Activated CD4-positive, CD25-positive, alpha-beta regulatory T cell (primary cell): ENCODE data around the gene MEIOSIN.
A peak's percentile ranks its signal among the peaks of the same experiment; 100 is the strongest.

ENCODE experiments used
- DNase-seq, 4 experiments: peaks; one replicate each; lab custom pipeline; 2025; lab: John Stamatoyannopoulos, UW

MEIOSIN gene

GRCh38 chr19:45779231-45780145 lies 46.2 kb downstream of the MEIOSIN start:
- peak; percentile 58 to 89 (median 76) for DNase-seq

DNA sequence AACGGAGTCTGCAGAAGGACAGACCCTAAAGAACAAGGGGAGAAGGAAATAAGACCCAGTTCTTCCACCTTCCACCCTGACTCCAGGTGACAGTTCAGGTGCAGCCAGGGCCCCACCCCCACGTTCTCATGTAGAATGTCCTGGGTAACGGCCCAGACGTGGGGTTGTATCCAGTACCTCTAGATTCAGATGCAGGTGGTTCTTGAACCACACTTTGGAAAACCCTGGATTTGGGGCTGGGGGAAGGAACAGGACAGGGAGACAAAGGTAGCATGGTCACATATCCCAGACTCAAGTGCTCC lies 46.9 kb downstream of the MEIOSIN start:
- no peak for DNase-seq

DNA sequence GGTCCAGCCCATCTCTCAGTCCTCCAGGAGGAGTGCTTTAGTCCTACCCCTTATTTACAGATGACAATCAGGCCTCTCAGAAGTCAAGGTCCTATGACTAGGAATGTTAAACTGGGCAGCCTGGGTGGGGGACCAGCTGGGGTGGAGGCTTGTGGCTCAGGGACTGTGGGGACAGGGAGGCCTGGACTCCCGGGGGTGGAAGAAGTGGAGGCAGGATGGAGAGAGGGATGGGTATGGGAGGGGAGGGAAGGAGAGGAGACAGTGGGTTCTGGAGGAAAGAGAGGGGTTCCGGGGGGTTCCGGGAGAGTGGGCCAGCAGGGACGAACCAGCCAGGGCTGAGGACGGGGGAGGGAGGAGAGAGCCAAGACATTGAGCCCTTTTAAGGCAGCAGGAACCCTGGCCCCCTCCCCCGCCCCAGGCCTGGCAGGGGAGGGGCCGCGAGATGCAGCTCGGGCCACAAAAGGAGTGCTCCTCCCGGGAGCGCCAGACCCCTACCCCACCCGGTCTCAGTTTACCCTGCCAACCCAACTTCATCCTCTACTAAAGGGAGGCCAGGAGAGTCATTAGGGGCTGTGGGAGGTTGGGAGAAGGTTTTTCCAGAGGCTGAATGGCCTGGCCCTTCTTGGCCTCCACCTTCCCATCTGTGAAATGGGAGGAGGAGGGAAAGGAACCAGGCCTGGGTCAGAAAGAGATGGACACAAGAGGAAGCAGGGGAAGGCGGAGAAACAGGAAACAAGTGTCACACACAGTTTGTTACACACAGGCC lies 47.4 kb downstream of the MEIOSIN start:
- DNase-seq: no peak

DNA sequence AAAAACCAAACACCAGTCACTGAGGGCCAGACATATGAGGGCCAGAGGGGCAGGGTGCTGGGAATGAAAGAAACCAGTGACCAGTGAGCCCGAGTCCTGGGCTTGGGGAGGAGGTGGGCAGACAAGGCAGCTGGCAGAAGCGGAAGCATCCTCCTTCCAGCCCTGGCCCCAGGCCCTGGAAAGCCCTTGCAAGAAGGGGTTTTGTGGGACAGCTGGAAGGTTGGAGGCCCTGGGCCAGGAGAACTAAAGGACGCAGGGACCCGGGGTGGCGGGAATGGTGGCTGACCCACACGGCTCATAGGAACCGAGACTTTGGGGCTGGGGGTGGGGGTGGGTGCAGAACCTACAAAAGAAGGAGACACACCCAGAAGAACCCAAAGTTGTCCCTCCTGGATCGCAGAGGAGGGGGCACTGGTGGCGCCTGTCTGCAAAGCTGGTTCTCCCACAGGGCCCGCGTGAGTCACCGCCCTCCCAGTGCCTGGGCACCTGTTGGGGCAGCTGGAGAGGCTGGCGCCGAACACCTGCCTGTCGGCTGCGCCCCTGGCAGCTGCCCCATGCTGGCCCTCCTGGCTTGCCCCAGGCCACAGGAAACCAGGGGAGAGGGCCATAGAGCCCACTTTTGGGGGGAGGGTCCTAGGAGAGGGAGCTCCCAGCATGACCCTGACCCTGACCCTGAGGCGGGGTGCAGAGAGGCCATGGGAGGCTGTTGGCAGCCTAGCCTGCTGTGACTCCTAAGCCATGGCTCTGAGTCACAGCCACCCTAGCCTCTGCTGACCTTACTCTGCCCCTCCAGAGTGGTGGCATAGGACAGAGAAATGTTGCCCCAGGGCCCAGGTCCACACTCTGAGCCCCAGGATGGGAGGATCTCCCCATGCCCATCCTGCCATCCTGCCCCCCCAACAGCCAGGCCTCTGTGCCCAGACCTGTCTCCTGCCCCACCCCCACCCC lies 48.2 kb downstream of the MEIOSIN start:
- no peak for DNase-seq

DNA sequence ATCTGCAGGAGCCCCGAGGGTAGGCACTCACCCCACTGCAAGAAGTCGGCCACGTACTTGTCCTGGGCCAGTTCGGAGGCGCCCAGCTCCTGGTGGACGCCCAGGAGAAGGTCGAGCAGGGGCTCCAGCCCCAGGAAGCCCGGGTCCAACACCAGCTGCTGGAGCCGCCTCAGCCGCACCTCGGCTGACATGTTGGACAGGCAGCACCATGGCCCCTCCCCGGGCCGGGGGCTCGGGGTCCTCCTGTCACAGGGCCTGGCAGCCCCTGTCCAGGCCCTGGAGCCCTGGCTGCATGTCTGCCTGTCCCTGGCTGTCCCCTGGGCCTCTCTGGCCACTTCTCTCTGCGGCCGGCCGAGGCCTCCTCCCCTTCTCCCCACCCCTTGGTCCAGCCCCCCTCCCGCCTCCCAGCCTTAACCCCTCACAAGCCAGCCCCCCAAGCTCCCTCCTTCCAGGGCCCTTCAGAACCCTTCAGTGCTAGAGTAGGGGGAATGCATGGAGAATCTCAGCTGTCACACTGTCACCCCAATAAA lies 49.0 kb downstream of the MEIOSIN start, which contains the start of gene DMPK:
TSS of gene DMPK (minus strand) at position 329 of the 530 bp plus-strand sequence. CDS start at position 191, 138 bp downstream.
- DNase-seq: no peak

GRCh38 chr19:45782820-45783785 lies 49.9 kb downstream of the MEIOSIN start:
- DNase-seq: no peak

DNA sequence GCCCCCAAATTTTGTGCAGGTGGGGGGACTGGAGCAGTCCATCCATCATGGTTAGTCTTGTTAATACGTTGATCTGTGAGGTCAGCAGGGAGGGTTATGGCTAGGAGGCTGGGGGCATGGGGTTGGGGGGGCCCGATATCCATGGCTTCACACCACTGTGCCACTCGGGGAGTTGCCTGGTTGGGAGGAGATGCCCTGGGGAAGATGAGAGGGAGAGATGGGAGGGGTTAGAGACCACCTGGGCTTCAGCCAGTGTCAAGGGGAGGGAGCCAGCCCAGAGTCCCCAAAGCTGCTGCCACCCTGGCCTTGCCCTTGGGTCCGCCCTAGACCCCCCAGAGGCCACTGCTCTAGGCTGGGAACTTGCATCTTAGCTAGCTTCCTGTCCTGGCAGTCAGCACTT lies 50.9 kb downstream of the MEIOSIN start:
- no peak for DNase-seq

GRCh38 chr19:45785097-45785496 lies 51.9 kb downstream of the MEIOSIN start:
- no peak for DNase-seq

- no peak for DNase-seq
These were observed 52.7 kb downstream of the MEIOSIN start for GRCh38 chr19:45785781-45786532.

GRCh38 chr19:45786533-45786894 lies 53.3 kb downstream of the MEIOSIN start:
- DNase-seq: no peak

- no peak for DNase-seq
These were observed 56.0 kb downstream of the MEIOSIN start for GRCh38 chr19:45789035-45789786.

- no peak for DNase-seq
These were observed 57.7 kb downstream of the MEIOSIN start for GRCh38 chr19:45790942-45791341.

DNA sequence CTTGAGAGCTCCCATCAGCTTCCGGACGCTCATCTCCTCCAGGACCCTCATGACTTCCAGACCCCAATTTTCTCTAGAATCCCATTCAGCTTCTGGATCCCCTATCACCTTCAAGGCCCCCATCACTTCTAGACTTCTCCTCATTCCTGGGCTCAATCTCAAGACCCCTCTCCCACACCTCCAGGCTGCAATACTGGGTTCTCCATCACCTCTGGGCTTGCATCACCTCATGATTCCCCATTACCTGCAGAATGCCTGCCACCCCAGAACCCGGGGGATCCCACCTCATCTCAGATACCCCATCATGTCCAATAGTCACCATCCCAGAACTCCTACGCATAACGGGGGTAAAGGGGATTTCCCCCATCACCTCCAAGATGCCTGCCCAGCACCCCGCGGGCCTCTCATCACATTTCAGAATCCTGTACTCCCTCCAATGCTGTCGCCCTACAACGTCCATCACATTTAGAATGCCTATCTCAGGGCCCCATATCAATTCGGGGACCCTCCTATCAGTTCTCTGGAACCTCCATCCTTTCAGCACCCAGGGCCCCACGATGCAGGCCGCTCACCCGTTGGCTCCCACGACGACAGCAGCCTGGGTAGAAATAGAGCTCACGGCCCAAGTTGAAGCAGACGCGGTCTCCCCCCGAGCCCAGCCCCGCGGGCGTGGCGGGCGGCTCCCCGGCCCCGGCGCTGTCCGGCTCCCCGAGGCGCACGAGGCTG lies 58.7 kb downstream of the MEIOSIN start:
- no peak for DNase-seq

GRCh38 chr19:45792470-45793177 lies 59.4 kb downstream of the MEIOSIN start, which contains the start of gene DMWD:
Gene DMWD (minus strand): TSS chr19:45792845. CDS start chr19:45792756, 89 bp downstream.
- peak; percentile 99 for DNase-seq

DNA sequence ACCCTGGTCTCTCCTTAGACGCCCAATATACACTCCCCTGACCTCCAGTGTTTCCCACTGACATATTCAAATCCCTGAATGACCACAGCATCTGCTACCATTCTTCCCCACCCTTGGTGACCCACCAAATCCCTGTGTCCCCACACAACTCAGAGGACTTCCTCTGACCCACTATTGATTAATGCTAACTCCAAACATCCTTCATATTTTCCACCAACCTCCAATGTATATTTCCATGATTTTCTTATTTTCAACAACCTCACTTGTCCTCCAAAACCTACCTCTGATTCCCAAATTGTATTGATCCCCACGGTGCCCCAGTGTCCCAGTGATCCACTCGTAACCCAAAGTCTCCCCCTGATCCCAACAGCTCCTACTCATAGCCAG lies 59.9 kb downstream of the MEIOSIN start:
- no peak for DNase-seq

DNA sequence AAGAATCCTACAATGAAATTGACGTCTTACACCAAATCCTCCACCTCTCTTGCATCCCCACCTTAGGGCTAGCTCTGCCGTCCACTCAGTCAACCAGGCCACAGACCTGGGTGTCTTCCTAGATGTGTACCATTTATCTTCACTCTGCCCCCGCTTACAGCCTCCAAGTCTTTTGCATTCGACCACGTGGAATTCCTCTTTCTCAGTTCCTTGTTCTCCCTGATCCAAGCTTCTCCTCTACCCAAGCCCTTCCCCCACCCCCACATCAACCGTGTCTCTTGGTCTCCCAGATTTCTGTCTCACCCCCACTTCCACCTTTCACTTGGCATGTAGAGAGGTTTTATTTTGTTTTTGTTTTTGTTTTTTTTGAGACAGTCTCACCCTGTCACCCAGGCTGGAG lies 60.6 kb downstream of the MEIOSIN start:
- DNase-seq: no peak

- DNase-seq: no peak
These were observed 61.4 kb downstream of the MEIOSIN start for GRCh38 chr19:45794627-45795026.
